ENCODE results near the gene SAMD11. TPM values are rescaled to one million over a fixed set of nuclear protein-coding genes. Genes with fewer than 3 reads are reported as not detected.

SAMD11 gene
- total and polyA plus RNA-seq, 2 of the 13 experiments (the other 11 are each of a cell fraction or from before 2014, with no cell fraction given) = 0.11 TPM; not detected in 1

DNA sequence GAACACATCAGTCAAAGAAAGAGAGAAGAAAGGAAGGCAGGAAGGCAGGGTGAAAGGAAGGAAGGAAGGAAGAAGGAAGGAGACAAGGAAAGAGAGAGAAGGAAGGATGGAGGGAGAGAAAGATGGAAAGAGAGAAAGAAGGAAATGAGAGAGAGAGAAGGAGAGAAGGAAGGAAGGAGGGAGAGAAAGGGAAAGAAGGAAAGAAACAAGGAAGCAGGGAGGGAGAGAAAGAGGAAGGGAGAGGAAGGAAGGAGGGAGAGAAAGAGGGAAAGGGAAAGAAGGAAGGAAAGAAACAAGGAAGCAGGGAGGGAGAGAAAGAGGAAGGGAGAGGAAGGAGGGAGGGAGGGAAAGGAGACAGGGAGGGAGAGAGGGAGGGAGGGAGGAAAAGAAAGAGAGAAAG is 35.4 kb upstream of the SAMD11 start:
- ChIA-PET CTCF (ENCODE audit: low intra/inter-chr PET ratio, low total read pairs) (no interaction called here), POLR2A (no interaction called here)
- intact Hi-C loops (cut with micrococcal nuclease; ENCODE audit: unreplicated experiment) (no loop called here), in situ Hi-C loops (cut with HindIII; ENCODE audit: extremely low pct_ligation_motif_present, low pct_unique_long_range_greater_than_20kb) (no loop called here)
- DNase-seq (ENCODE audit: low spot score) (no peak), FAIRE-seq (no peak), ATAC-seq (no peak)
- Histone ChIP-seq H3K27me3 (ENCODE audit: control insufficient read depth in 1 of 2, insufficient read depth in 2 of 2, low read length in 2 of 2) (peaks cover 0 to 28% of the 10 kb centered on the region in 2 experiments; a peak in 2 of 5 replicates), H3K4me3 (replicated peaks in 1 of 3; ENCODE audit: insufficient read depth in 1 of 3, low read depth in 2 of 3, low read length in 3 of 3) (no peak overlapping the region), H3K27ac (ENCODE audit: extremely low read length, insufficient read depth, low read length) (no peak overlapping the region), H3K36me3 (replicated peaks in 1 of 2; ENCODE audit: control insufficient read depth in 1 of 2, insufficient read depth in 2 of 2, low read length in 2 of 2) (no peaks in the 10 kb centered on the region), H3K4me2 (ENCODE audit: low read depth, low read length) (no peak overlapping the region), H3K9me3 (ENCODE audit: low read length) (no peaks in the 10 kb centered on the region), H3K4me1 (ENCODE audit: insufficient read depth, low read length) (no peaks in the 10 kb centered on the region), H4K20me1 (ENCODE audit: insufficient read depth, low read length) (no peaks in the 10 kb centered on the region), H3K79me2 (ENCODE audit: insufficient read depth, low read length) (no peaks in the 10 kb centered on the region), H3K9ac (ENCODE audit: insufficient read depth, low read depth, low read length) (no peak overlapping the region), H2AFZ (ENCODE audit: low read length) (no peak overlapping the region)
- BruUV-seq (replicated peaks) = no TSS peak
- TF ChIP-seq MXI1 (IDR thresholded peaks at IDR 0.05; ENCODE audit: borderline replicate concordance, low read depth, low read length) (no peak), ZNF558 (CRISPR knock-in tag; IDR thresholded peaks at IDR 0.05; ENCODE audit: borderline replicate concordance) (no peak), CCAR2 (optimal IDR thresholded peaks at IDR 0.05; ENCODE audit: low read depth, low read length) (no peak), FIP1L1 (IDR thresholded peaks at IDR 0.05; ENCODE audit: borderline replicate concordance, insufficient read depth, low read depth, low read length) (no peak), SATB2 (CRISPR knock-in tag; IDR thresholded peaks at IDR 0.05) (no peak)
- TF ChIP-seq, protein P1, sequence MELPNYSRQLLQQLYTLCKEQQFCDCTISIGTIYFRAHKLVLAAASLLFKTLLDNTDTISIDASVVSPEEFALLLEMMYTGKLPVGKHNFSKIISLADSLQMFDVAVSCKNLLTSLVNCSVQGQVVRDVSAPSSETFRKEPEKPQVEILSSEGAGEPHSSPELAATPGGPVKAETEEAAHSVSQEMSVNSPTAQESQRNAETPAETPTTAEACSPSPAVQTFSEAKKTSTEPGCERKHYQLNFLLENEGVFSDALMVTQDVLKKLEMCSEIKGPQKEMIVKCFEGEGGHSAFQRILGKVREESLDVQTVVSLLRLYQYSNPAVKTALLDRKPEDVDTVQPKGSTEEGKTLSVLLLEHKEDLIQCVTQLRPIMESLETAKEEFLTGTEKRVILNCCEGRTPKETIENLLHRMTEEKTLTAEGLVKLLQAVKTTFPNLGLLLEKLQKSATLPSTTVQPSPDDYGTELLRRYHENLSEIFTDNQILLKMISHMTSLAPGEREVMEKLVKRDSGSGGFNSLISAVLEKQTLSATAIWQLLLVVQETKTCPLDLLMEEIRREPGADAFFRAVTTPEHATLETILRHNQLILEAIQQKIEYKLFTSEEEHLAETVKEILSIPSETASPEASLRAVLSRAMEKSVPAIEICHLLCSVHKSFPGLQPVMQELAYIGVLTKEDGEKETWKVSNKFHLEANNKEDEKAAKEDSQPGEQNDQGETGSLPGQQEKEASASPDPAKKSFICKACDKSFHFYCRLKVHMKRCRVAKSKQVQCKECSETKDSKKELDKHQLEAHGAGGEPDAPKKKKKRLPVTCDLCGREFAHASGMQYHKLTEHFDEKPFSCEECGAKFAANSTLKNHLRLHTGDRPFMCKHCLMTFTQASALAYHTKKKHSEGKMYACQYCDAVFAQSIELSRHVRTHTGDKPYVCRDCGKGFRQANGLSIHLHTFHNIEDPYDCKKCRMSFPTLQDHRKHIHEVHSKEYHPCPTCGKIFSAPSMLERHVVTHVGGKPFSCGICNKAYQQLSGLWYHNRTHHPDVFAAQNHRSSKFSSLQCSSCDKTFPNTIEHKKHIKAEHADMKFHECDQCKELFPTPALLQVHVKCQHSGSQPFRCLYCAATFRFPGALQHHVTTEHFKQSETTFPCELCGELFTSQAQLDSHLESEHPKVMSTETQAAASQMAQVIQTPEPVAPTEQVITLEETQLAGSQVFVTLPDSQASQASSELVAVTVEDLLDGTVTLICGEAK (IDR thresholded peaks at IDR 0.05) = 0 out of 2 replicates have a peak, but pooled peaks have one; percentile 6
- TF ChIP-seq, protein P1 (CRISPR knock-in tag; IDR thresholded peaks at IDR 0.05) = no peak
- TF ChIP-seq, protein P2, sequence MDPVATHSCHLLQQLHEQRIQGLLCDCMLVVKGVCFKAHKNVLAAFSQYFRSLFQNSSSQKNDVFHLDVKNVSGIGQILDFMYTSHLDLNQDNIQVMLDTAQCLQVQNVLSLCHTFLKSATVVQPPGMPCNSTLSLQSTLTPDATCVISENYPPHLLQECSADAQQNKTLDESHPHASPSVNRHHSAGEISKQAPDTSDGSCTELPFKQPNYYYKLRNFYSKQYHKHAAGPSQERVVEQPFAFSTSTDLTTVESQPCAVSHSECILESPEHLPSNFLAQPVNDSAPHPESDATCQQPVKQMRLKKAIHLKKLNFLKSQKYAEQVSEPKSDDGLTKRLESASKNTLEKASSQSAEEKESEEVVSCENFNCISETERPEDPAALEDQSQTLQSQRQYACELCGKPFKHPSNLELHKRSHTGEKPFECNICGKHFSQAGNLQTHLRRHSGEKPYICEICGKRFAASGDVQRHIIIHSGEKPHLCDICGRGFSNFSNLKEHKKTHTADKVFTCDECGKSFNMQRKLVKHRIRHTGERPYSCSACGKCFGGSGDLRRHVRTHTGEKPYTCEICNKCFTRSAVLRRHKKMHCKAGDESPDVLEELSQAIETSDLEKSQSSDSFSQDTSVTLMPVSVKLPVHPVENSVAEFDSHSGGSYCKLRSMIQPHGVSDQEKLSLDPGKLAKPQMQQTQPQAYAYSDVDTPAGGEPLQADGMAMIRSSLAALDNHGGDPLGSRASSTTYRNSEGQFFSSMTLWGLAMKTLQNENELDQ (CRISPR knock-in tag; IDR thresholded peaks at IDR 0.05; ENCODE audit: borderline replicate concordance) = no peak

All from HepG2 (cell line).